HepG2 (cell line): ENCODE measurements around the gene BTG2. TPM values are rescaled to one million over a fixed set of nuclear protein-coding genes. Genes with fewer than 3 reads are reported as not detected.
A peak's percentile ranks its signal among the peaks of the same experiment; 100 is the strongest.

ENCODE experiments used
- ATAC-seq: fragments of 200-7000 bp; cut with Tn5 transposase; 3 replicates; pipeline ENCODE4 v1.9.1; 2020; ENCODE audit warnings: mild to moderate bottlenecking, moderate library complexity
- BruUV-seq: library from RNA; stranded (reverse); fragments of 400-500 nt; replicated peaks from 2 replicates; lab custom pipeline; 2021; lab: Mats Ljungman, UMichigan
- CTCF ChIA-PET: fragments of 300-600 bp; formaldehyde crosslinking; extraction: SDS; loops from one replicate; lab custom pipeline; 2021; ENCODE audit warnings: low total read pairs, inconsistent platforms, low intra/inter-chr PET ratio; lab: Yijun Ruan, JAX
- POLR2A ChIA-PET: fragments of 350-600 bp; sonication (Branson Sonifier 250); formaldehyde crosslinking; loops from one replicate; lab custom pipeline; 2020; ENCODE audit warnings: antibody characterized with exemption, inconsistent platforms; lab: Yijun Ruan, JAX
- DNase-seq: peaks from one replicate; pipeline ENCODE4 v3.0.0-alpha.2; 2015; ENCODE audit warnings: low spot score
- FAIRE-seq: peaks from 3 replicates; lab custom pipeline; 2011; peaks lifted over from hg19 to GRCh38; lab: Jason Lieb, UNC
- H2AFZ ChIP-seq: one replicate; pipeline ENCODE4 v1.6.1; 2011; ENCODE audit warnings: low read length, inconsistent platforms
- H3K27ac ChIP-seq: fragments of 300-600 bp; 3 replicates; pipeline ENCODE4 v1.8.0; 2011; ENCODE audit warnings: mixed run types, mild to moderate bottlenecking, mixed read lengths, low read length, inconsistent platforms; ENCODE audit not compliant: insufficient read depth; ENCODE audit errors: extremely low read length
- H3K27me3 ChIP-seq, 2 experiments: fragments of 200-600 bp in 1 of 2; 2 replicates in 1 of 2; 3 replicates in 1 of 2; pipeline versions ENCODE4 v1.6.0 to v1.8.0; 2011; ENCODE audit warnings: low read length in 2 of 2, mild to moderate bottlenecking in 2 of 2, moderate library complexity in 2 of 2, inconsistent platforms in 1 of 2; ENCODE audit not compliant: insufficient read depth in 2 of 2, control insufficient read depth in 1 of 2
- H3K36me3 ChIP-seq, 2 experiments: fragments of 200-600 bp in 1 of 2; replicated peaks in 1 of 2; 2 replicates in 1 of 2; 3 replicates in 1 of 2; pipeline versions ENCODE4 v1.5.1 to v1.8.0; 2011; ENCODE audit warnings: low read length in 2 of 2, inconsistent platforms in 1 of 2; ENCODE audit not compliant: insufficient read depth in 2 of 2, control insufficient read depth in 1 of 2
- H3K4me1 ChIP-seq: 2 replicates; pipeline ENCODE4 v1.5.1; 2012; ENCODE audit warnings: low read length, inconsistent platforms; ENCODE audit not compliant: insufficient read depth
- H3K4me2 ChIP-seq: 2 replicates; pipeline ENCODE4 v1.6.0; 2011; ENCODE audit warnings: low read depth, low read length, inconsistent platforms
- H3K4me3 ChIP-seq, 3 experiments: fragments of 200-600 bp in 1 of 3; sonication (generic), shearing (Covaris generic) in 1 of 3; replicated peaks in 1 of 3; 2 replicates each; pipeline ENCODE4 v1.5.1; 2011 to 2016; ENCODE audit warnings: low read length in 3 of 3, inconsistent platforms in 2 of 3, low read depth in 2 of 3, mild to moderate bottlenecking in 2 of 3, control low read depth in 1 of 3, mixed read lengths in 1 of 3; ENCODE audit not compliant: insufficient read depth in 1 of 3
- H3K79me2 ChIP-seq: one replicate; pipeline ENCODE4 v1.6.1; 2011; ENCODE audit warnings: low read length, inconsistent platforms; ENCODE audit not compliant: insufficient read depth
- H3K9ac ChIP-seq: 2 replicates; pipeline ENCODE4 v1.6.0; 2011; ENCODE audit warnings: mild to moderate bottlenecking, low read depth, low read length, inconsistent platforms; ENCODE audit not compliant: insufficient read depth
- H3K9me3 ChIP-seq: 2 replicates; pipeline ENCODE4 v1.5.1; 2012; ENCODE audit warnings: mild to moderate bottlenecking, low read length
- H4K20me1 ChIP-seq: 2 replicates; pipeline ENCODE4 v1.6.0; 2011; ENCODE audit warnings: inconsistent platforms, mild to moderate bottlenecking, low read length, moderate library complexity; ENCODE audit not compliant: insufficient read depth
- CREB1 ChIP-seq, 2 experiments: fragments of 450-650 bp in 1 of 2; IDR thresholded peaks; 2 replicates each; pipeline ENCODE4 v1.6.1; 2016 to 2017; ENCODE audit warnings: control low read depth in 1 of 2, mild to moderate bottlenecking in 1 of 2, missing compliant biosample characterization in 1 of 2, missing genetic modification characterization in 1 of 2
- NFYC ChIP-seq: IDR thresholded peaks from 2 replicates; pipeline ENCODE4 v1.6.1; 2016; ENCODE audit warnings: missing genetic modification reagents, missing compliant biosample characterization
- TFAP4 ChIP-seq: sonication (generic); IDR thresholded peaks from 2 replicates; pipeline ENCODE4 v1.6.1; 2016; ENCODE audit warnings: low read depth, borderline replicate concordance
- ZNF333 ChIP-seq: sonication (generic); formaldehyde crosslinking; IDR thresholded peaks from 2 replicates; pipeline ENCODE4 v1.4.0; 2020; ENCODE audit warnings: mild to moderate bottlenecking, missing genetic modification reagents, borderline replicate concordance
- ZNF343 ChIP-seq: sonication (generic); formaldehyde crosslinking; IDR thresholded peaks from 2 replicates; pipeline ENCODE4 v1.4.0; 2020; ENCODE audit warnings: mild to moderate bottlenecking, missing genetic modification reagents
- ZNF510 ChIP-seq: sonication (generic); formaldehyde crosslinking; IDR thresholded peaks from 2 replicates; pipeline ENCODE4 v1.4.0; 2020; ENCODE audit warnings: low read depth, mild to moderate bottlenecking, missing genetic modification reagents
- ZNF572 ChIP-seq: sonication (generic); formaldehyde crosslinking; IDR thresholded peaks from 2 replicates; pipeline ENCODE4 v1.5.1; 2020; ENCODE audit warnings: mild to moderate bottlenecking, missing genetic modification reagents
- ZNF615 ChIP-seq: sonication (generic); formaldehyde crosslinking; IDR thresholded peaks from 2 replicates; pipeline ENCODE4 v1.5.0; 2020; ENCODE audit warnings: mild to moderate bottlenecking, missing genetic modification reagents, borderline replicate concordance
- ZNF674 ChIP-seq: sonication (generic); formaldehyde crosslinking; IDR thresholded peaks from 2 replicates; pipeline ENCODE4 v1.5.0; 2020; ENCODE audit warnings: low read depth, mild to moderate bottlenecking, missing genetic modification reagents
- ZSCAN21 ChIP-seq: sonication (generic); formaldehyde crosslinking; IDR thresholded peaks from 2 replicates; pipeline ENCODE4 v1.8.0; 2022; ENCODE audit warnings: mild to moderate bottlenecking, missing genetic modification reagents, moderate library complexity, borderline replicate concordance
- WGBS: methylation state at CpG from one replicate; pipeline ENCODE4 v1.1.6; 2017; ENCODE audit warnings: low lambda C conversion rate; 5-methylcytosine and 5-hydroxymethylcytosine counted together
- in situ Hi-C: cut with HindIII; loops from 2 replicates; pipeline ENCODE4 v1.10.0; 2017; ENCODE audit warnings: low pct_unique_long_range_greater_than_20kb; ENCODE audit not compliant: extremely low pct_ligation_motif_present
- intact Hi-C: fragments of 100-400 bp; cut with micrococcal nuclease; formaldehyde crosslinking; loops from one replicate; pipeline ENCODE4 v1.10.0; 2022; ENCODE audit not compliant: unreplicated experiment
- polyA plus RNA-seq, 8 experiments: library from polyadenylated mRNA; depleted of rRNA in 3 of 8; stranded (reverse) in 7 of 8; unstranded in 1 of 8; fragments of >200 nt; fragmentation: Illumina TruSeq in 4 of 8; extraction: Trizol in 4 of 8; gene quantifications; 2 replicates each; pipeline versions ENCODE4 v1.2.1 to v1.2.3, GENCODE V29; 2011 to 2016; ENCODE audit warnings: low read depth in 4 of 8, missing spikeins in 1 of 8, mixed read lengths in 1 of 8; ENCODE audit not compliant: insufficient read depth in 1 of 8
- total RNA-seq, 5 experiments: library from RNA; depleted of rRNA; stranded (reverse); fragments of >200 nt; fragmentation: Illumina TruSeq; extraction: Trizol; gene quantifications; 2 replicates each; pipeline ENCODE4 v1.2.3, GENCODE V29; 2016; ENCODE audit warnings: low read depth in 1 of 5
- TF ChIP-seq, protein P1 (sequence below): sonication (generic); formaldehyde crosslinking; IDR thresholded peaks from 2 replicates; pipeline ENCODE4 v1.5.1; 2020; ENCODE audit warnings: mild to moderate bottlenecking, moderate library complexity, missing genetic modification reagents

BTG2 gene
- total and polyA plus RNA-seq, 2 of the 13 experiments (the other 11 are each of a cell fraction or from before 2014, with no cell fraction given): 13.6 to 18.3 TPM

GRCh38 chr1:203271962-203272632, 33.2 kb upstream of the BTG2 start (continued):
- no peak for TF ChIP-seq NFYC (CRISPR knock-in tag)
- TF ChIP-seq ZNF615 (CRISPR knock-in tag): no peak
- TF ChIP-seq ZNF333 (CRISPR knock-in tag): no peak
- TF ChIP-seq ZSCAN21 (CRISPR knock-in tag): no peak

- no peak for FAIRE-seq
- in situ Hi-C loops (loop anchor here (5.0 to 10.0 kb wide), 4 partner anchors 50 to 235 kb away; no protein-coding TSS in a partner anchor), intact Hi-C loops (loop anchor here (1.0 to 5.0 kb wide), 3 partner anchors 55 to 215 kb away; no protein-coding TSS in a partner anchor)
- ATAC-seq: no peak
- Histone ChIP-seq H3K4me3 (peak overlapping the region in 1 of 3 experiments; percentile 65; a peak in 1 of 6 replicates), H3K27me3 (peaks cover 1 to 26% of the 10 kb centered on the region in 2 experiments; a peak in 3 of 5 replicates), H3K79me2 (no peaks in the 10 kb centered on the region), H3K27ac (no peak overlapping the region), H3K36me3 (no peaks in the 10 kb centered on the region), H4K20me1 (0 out of 2 replicates have a peak, but pooled peaks cover 2% of the 10 kb centered on the region), H3K9ac (no peak overlapping the region), H2AFZ (no peak overlapping the region), H3K9me3 (no peaks in the 10 kb centered on the region), H3K4me2 (peak overlapping the region; percentile 78; the same call in 1 of the 2 replicates), H3K4me1 (peaks cover 9% of the 10 kb centered on the region; the same call in 1 of the 2 replicates)
- POLR2A ChIA-PET: interaction anchor here (0.7 to 1.0 kb wide), 2 partner anchors 18 to 33 kb away, joined by 5 to 6 read pairs; partner anchors contain the start of gene BTG2
- WGBS: 5% methylated on average over 6 of the region's 17 CpGs
- BruUV-seq: no TSS peak
- no peak for TF ChIP-seq ZNF343 (CRISPR knock-in tag)
- no peak for TF ChIP-seq ZNF572 (CRISPR knock-in tag)
- TF ChIP-seq, protein P1, sequence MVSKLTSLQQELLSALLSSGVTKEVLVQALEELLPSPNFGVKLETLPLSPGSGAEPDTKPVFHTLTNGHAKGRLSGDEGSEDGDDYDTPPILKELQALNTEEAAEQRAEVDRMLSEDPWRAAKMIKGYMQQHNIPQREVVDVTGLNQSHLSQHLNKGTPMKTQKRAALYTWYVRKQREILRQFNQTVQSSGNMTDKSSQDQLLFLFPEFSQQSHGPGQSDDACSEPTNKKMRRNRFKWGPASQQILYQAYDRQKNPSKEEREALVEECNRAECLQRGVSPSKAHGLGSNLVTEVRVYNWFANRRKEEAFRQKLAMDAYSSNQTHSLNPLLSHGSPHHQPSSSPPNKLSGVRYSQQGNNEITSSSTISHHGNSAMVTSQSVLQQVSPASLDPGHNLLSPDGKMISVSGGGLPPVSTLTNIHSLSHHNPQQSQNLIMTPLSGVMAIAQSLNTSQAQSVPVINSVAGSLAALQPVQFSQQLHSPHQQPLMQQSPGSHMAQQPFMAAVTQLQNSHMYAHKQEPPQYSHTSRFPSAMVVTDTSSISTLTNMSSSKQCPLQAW: 0 out of 2 replicates have a peak, but pooled peaks have one; percentile 3
- no peak for TF ChIP-seq ZNF674 (CRISPR knock-in tag)
- peak; percentile 76 for TF ChIP-seq CREB1 (IDR thresholded peaks at IDR 0.05)
- TF ChIP-seq CREB1 (CRISPR knock-in tag; IDR thresholded peaks at IDR 0.05): no peak
- TF ChIP-seq TFAP4: no peak
- no peak for TF ChIP-seq ZNF510 (CRISPR knock-in tag)
- no peak for DNase-seq
- CTCF ChIA-PET: interaction anchor here (0.7 to 3.1 kb wide), 6 partner anchors 12 to 78 kb away, joined by 3 to 41 read pairs (median 3); partner anchors contain the start of gene FMOD
These were observed 32.6 kb upstream of the BTG2 start for GRCh38 chr1:203272633-203273205.
